OCI-LY1 (cell line): ENCODE results near the gene CDAN1.

Source experiments
- CTCF ChIP-seq: fragments of 200-600 bp; sonication (generic), shearing (Covaris generic); IDR thresholded peaks from 2 replicates; pipeline ENCODE4 v1.5.1; 2017; ENCODE audit warnings: mild to moderate bottlenecking, antibody characterized with exemption, low read length, moderate library complexity, mixed read lengths
- EZH2 ChIP-seq: fragments of 200-600 bp; sonication (generic), shearing (Covaris generic); IDR thresholded peaks from 2 replicates; pipeline ENCODE4 v1.8.0; 2017; ENCODE audit warnings: borderline replicate concordance, mixed run types, mild to moderate bottlenecking, antibody characterized with exemption, low read length, moderate library complexity, mixed read lengths

- TF ChIP-seq CTCF: no peak
- TF ChIP-seq EZH2: no peak
These were observed 12.7 kb downstream of the CDAN1 start for GRCh38 chr15:42724276-42724675.
